DMS 273 treated with DMSO at 0.1 percent for 48 hours (cell line): ENCODE data around the gene WDFY3.
"Not testable (repeated sequence)": the region's sequence is repeated elsewhere in the genome, so short reads cannot be mapped to it uniquely, and the experiment has no call there.

ENCODE experiments used
- DNase-seq: peaks from one replicate; lab custom pipeline; 2025; lab: John Stamatoyannopoulos, UW

Gene WDFY3

GRCh38 chr4:84718699-84719098 is 247.8 kb downstream of the WDFY3 start:
- no peak for DNase-seq

GRCh38 chr4:84710548-84710947 is 255.9 kb downstream of the WDFY3 start:
- no peak for DNase-seq

- DNase-seq, result no peak
These were observed 257.9 kb downstream of the WDFY3 start for GRCh38 chr4:84708406-84709135.

- no peak for DNase-seq
These were observed 260.2 kb downstream of the WDFY3 start for GRCh38 chr4:84706286-84706685.

GRCh38 chr4:84699001-84699671 is 267.4 kb downstream of the WDFY3 start:
- no peak for DNase-seq

GRCh38 chr4:84697615-84698201 is 268.8 kb downstream of the WDFY3 start:
- DNase-seq, result no peak

GRCh38 chr4:84697159-84697558 is 269.3 kb downstream of the WDFY3 start:
- no peak for DNase-seq

GRCh38 chr4:84691800-84692199 is 274.7 kb downstream of the WDFY3 start:
- DNase-seq, result no peak

- DNase-seq, result no peak
These were observed 275.3 kb downstream of the WDFY3 start for GRCh38 chr4:84691170-84691691.

- no peak for DNase-seq
These were observed 276.0 kb downstream of the WDFY3 start for GRCh38 chr4:84690481-84690880.

- no peak for DNase-seq
These were observed 277.3 kb downstream of the WDFY3 start for GRCh38 chr4:84689197-84689596.

- DNase-seq, result no peak
These were observed 277.9 kb downstream of the WDFY3 start for GRCh38 chr4:84688605-84689004.

- DNase-seq, result no peak
These were observed 281.4 kb downstream of the WDFY3 start for GRCh38 chr4:84685105-84685504.

- DNase-seq, result no peak
These were observed 282.1 kb downstream of the WDFY3 start for GRCh38 chr4:84684361-84684760.

GRCh38 chr4:84683064-84683850 is 283.2 kb downstream of the WDFY3 start:
- no peak for DNase-seq

GRCh38 chr4:84682661-84683060 is 283.8 kb downstream of the WDFY3 start:
- DNase-seq, result not testable (repeated sequence)

- no peak for DNase-seq
These were observed 284.8 kb downstream of the WDFY3 start for GRCh38 chr4:84681486-84682274.

GRCh38 chr4:84680956-84681355 is 285.5 kb downstream of the WDFY3 start:
- DNase-seq, result no peak

GRCh38 chr4:84678976-84679744 is 287.3 kb downstream of the WDFY3 start:
- DNase-seq, result no peak

- DNase-seq, result no peak
These were observed 288.5 kb downstream of the WDFY3 start for GRCh38 chr4:84677995-84678394.

- no peak for DNase-seq
These were observed 289.4 kb downstream of the WDFY3 start for GRCh38 chr4:84677093-84677492.
